CD8-positive, alpha-beta memory T cell (primary cell): ENCODE results near the gene SLC2A4RG. TPM values are rescaled to one million over a fixed set of nuclear protein-coding genes. Genes with fewer than 3 reads are reported as not detected.

Source experiments
- CTCF ChIA-PET: fragments of 350-600 bp; sonication (Branson Sonifier 250); formaldehyde crosslinking; loops from one replicate; lab custom pipeline; 2021; ENCODE audit warnings: antibody characterized with exemption; lab: Charles Lee
- POLR2A ChIA-PET: fragments of 350-600 bp; sonication (Branson Sonifier 250); formaldehyde crosslinking; loops from one replicate; lab custom pipeline; 2021; ENCODE audit warnings: antibody characterized with exemption; lab: Charles Lee
- DNase-seq, 5 donors: peaks; one replicate each; pipeline versions ENCODE4 v3.0.0 to v3.0.0-alpha.2; 2020 to 2022; ENCODE audit warnings: mixed read lengths in 1 of 5
- H3K27ac ChIP-seq: one replicate; pipeline ENCODE4 v1.7.0; 2013; ENCODE audit warnings: low read depth, mild to moderate bottlenecking, low read length, moderate library complexity
- H3K27me3 ChIP-seq: 2 replicates; pipeline ENCODE4 v1.7.0; 2013; ENCODE audit warnings: low read length, mild to moderate bottlenecking; ENCODE audit not compliant: insufficient read depth, poor library complexity, severe bottlenecking
- H3K36me3 ChIP-seq: 2 replicates; pipeline ENCODE4 v1.7.0; 2013; ENCODE audit warnings: mild to moderate bottlenecking, low read length, moderate library complexity; ENCODE audit not compliant: insufficient read depth
- H3K4me1 ChIP-seq: 2 replicates; pipeline ENCODE4 v1.7.0; 2013; ENCODE audit warnings: mild to moderate bottlenecking, low read length, moderate library complexity; ENCODE audit not compliant: insufficient read depth
- H3K4me3 ChIP-seq: 2 replicates; pipeline ENCODE4 v1.7.0; 2013; ENCODE audit warnings: mild to moderate bottlenecking, low read length
- H3K9me3 ChIP-seq: 2 replicates; pipeline ENCODE4 v1.7.0; 2013; ENCODE audit warnings: mild to moderate bottlenecking, low read length
- H3K27ac Mint-ChIP-seq, 8 donors: one replicate each; pipeline ENCODE4 v1.8.0; 2020 to 2021; ENCODE audit warnings: mixed read lengths in 8 of 8, mild to moderate bottlenecking in 6 of 8, inconsistent platforms in 3 of 8, moderate library complexity in 3 of 8
- H3K27me3 Mint-ChIP-seq, 2 donors: one replicate each; pipeline ENCODE4 v1.8.0; 2020 to 2021; ENCODE audit warnings: mixed read lengths in 2 of 2, mild to moderate bottlenecking in 1 of 2, moderate library complexity in 1 of 2
- H3K36me3 Mint-ChIP-seq, 3 donors: one replicate each; pipeline ENCODE4 v1.8.0; 2020 to 2021; ENCODE audit warnings: mixed read lengths in 3 of 3, inconsistent platforms in 1 of 3, mild to moderate bottlenecking in 1 of 3
- H3K4me1 Mint-ChIP-seq, 3 donors: one replicate each; pipeline ENCODE4 v1.8.0; 2020 to 2021; ENCODE audit warnings: mixed read lengths in 3 of 3, inconsistent platforms in 1 of 3, mild to moderate bottlenecking in 1 of 3
- H3K4me3 Mint-ChIP-seq, 7 donors: one replicate each; pipeline ENCODE4 v1.8.0; 2020 to 2021; ENCODE audit warnings: mixed read lengths in 7 of 7, mild to moderate bottlenecking in 6 of 7, moderate library complexity in 4 of 7, inconsistent platforms in 2 of 7
- H3K9me3 Mint-ChIP-seq, 5 donors: one replicate each; pipeline ENCODE4 v1.8.0; 2020 to 2022; ENCODE audit warnings: mixed read lengths in 5 of 5, mild to moderate bottlenecking in 3 of 5, moderate library complexity in 2 of 5, inconsistent platforms in 1 of 5
- polyA plus RNA-seq: library from polyadenylated mRNA; unstranded; fragments of 300-500 nt; fragmentation: Illumina TruSeq; gene quantifications from one replicate; pipeline ENCODE4 v1.2.3, GENCODE V29; 2021
- total RNA-seq, 2 experiments: library from RNA; stranded (reverse); gene quantifications; one replicate each; pipeline ENCODE4 v1.2.3, GENCODE V29; 2021

Gene SLC2A4RG
- total and polyA plus RNA-seq, 3 experiments from 2014 or later = 7.8 to 40.6 (median 37.5) TPM

DNA sequence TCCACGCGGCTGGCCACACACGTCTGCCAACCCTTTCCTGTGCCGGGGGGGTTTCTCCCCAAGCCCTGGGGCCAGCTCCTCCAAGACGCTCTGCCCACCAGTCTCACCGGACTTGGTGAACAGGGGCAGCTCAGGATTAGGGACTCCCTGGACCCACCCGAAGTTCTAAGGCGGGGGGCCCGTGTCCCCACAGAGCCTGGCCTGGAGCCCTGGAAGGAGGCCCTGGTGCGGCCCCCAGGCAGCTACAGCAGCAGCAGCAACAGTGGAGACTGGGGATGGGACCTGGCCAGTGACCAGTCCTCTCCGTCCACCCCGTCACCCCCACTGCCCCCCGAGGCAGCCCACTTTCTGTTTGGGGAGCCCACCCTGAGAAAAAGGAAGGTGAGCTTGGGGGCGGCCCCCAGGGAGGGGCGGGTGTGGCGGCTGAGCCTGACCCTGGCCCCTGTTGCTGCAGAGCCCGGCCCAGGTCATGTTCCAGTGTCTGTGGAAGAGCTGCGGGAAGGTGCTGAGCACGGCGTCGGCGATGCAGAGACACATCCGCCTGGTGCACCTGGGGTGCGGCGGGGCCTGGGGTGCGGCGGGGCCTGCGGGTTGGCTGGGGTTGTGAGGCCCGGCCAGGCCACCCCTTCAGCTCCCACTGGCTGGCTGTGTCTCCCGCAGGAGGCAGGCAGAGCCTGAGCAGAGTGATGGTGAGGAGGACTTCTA is 2.3 kb downstream of the SLC2A4RG start:
- H3K27me3 ChIP-seq = no peaks in the 10 kb centered on the region
- H3K27me3 Mint-ChIP-seq = no peaks in the 10 kb centered on the region
- peaks cover 0 to 9% (median 0%) of the 10 kb centered on the region in 3 donors for H3K4me1 Mint-ChIP-seq
- no peaks in the 10 kb centered on the region for H3K9me3 Mint-ChIP-seq
- peak overlapping the region in 5 of 7 donors; percentile 41 to 71 (median 56) for H3K4me3 Mint-ChIP-seq
- H3K36me3 Mint-ChIP-seq = peaks cover 0 to 13% (median 0%) of the 10 kb centered on the region in 3 donors
- no peak overlapping the region for H3K27ac ChIP-seq
- H3K4me1 ChIP-seq = peaks cover 18% of the 10 kb centered on the region
- ChIA-PET POLR2A (interaction anchor here (0.6 to 1.7 kb wide), 6 partner anchors 9 to 40 kb away, joined by 4 to 16 read pairs (median 5); partner anchors contain the start of genes ARFRP1 and ZGPAT), CTCF (interaction anchor here (1.3 to 2.4 kb wide), 4 partner anchors 9 to 41 kb away, joined by 3 to 21 read pairs (median 7); partner anchors contain the start of genes ARFRP1 and ZGPAT)
- DNase-seq = no peak
- H3K4me3 ChIP-seq = no peak overlapping the region
- peak overlapping the region in 2 of 8 donors; percentile 33 to 89 for H3K27ac Mint-ChIP-seq
- H3K9me3 ChIP-seq = no peaks in the 10 kb centered on the region
- peaks cover 11% of the 10 kb centered on the region for H3K36me3 ChIP-seq

DNA sequence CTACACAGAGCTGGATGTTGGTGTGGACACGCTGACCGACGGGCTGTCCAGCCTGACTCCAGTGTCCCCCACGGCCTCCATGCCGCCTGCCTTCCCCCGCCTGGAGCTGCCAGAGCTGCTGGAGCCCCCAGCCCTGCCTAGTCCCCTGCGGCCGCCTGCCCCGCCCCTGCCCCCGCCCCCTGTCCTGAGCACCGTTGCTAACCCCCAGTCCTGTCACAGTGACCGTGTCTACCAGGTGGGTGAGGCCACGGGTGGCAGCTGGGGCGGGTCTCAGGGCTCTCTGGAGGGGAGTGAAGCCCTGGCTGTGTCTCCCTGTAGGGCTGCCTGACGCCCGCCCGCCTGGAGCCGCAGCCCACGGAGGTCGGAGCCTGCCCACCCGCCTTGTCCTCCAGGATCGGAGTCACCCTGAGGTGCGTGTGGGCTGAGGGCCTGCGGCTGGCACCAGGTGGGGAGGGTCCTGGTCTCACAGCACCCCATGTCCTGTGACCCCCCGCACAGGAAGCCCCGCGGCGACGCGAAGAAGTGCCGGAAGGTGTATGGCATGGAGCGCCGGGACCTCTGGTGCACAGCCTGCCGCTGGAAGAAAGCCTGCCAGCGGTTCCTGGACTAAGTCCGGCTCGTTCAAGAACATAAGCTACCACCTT is 2.9 kb downstream of the SLC2A4RG start:
- peaks cover 0 to 8% (median 0%) of the 10 kb centered on the region in 3 donors for H3K4me1 Mint-ChIP-seq
- CTCF ChIA-PET = interaction anchor here (1.3 to 2.4 kb wide), 2 partner anchors 36 to 41 kb away, joined by 4 to 21 read pairs; partner anchors contain the start of genes ARFRP1 and ZGPAT
- POLR2A ChIA-PET = interaction anchor here (1.3 kb wide), 1 partner anchor 35 kb away, joined by 5 read pairs; the partner anchor contains the start of genes ARFRP1 and ZGPAT
- H3K9me3 Mint-ChIP-seq = no peaks in the 10 kb centered on the region
- no peaks in the 10 kb centered on the region for H3K9me3 ChIP-seq
- no peak for DNase-seq
- H3K27me3 ChIP-seq = no peaks in the 10 kb centered on the region
- H3K27ac Mint-ChIP-seq = no peak overlapping the region
- H3K4me3 ChIP-seq = no peak overlapping the region
- H3K4me1 ChIP-seq = peaks cover 18% of the 10 kb centered on the region
- no peaks in the 10 kb centered on the region for H3K27me3 Mint-ChIP-seq
- no peak overlapping the region for H3K27ac ChIP-seq
- peaks cover 11% of the 10 kb centered on the region for H3K36me3 ChIP-seq
- H3K4me3 Mint-ChIP-seq = no peak overlapping the region
- peaks cover 0 to 11% (median 0%) of the 10 kb centered on the region in 3 donors for H3K36me3 Mint-ChIP-seq

DNA sequence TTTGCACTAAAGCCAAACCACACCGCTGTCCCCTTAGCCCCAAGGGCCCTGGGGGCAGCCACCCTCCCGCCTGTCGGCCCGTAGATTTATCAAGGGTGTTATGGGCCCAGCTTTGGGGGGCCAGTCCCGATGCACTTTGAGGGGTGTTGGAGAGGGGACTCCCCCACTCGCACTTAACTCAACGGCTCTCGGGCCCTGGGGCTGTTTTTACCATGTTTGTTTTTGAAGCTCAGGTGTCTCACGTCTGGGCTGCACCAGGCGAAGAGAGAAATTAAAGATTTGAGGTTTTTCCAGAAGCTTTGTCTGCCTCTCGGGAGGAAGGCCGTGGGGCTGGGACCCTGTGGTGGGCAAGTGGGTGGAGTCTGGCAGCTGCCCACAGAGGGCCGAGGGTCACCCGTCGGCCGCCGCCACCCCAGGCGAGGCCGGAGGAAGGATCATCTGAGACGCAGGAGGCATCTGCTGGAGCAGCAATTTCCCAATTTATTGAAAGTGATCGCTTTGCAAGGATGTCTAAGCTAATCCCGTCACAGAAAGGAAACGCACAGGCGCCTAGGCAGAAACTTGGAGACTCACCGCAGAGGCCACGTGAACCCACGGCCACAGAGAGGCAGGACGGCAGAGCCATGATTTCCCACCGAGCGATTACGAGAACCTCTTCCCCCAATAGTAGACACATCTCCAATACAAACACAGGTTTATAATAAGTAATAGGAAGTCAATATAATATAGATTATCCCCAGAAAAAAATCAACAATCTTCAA is 3.8 kb downstream of the SLC2A4RG start:
- no peak overlapping the region for H3K4me3 ChIP-seq
- H3K36me3 Mint-ChIP-seq = peaks cover 0 to 11% (median 0%) of the 10 kb centered on the region in 3 donors
- H3K9me3 Mint-ChIP-seq = no peaks in the 10 kb centered on the region
- POLR2A ChIA-PET = interaction anchor here (0.6 to 1.3 kb wide), 2 partner anchors 15 to 36 kb away, joined by 3 to 5 read pairs; partner anchors contain the start of genes ARFRP1 and ZGPAT
- no peaks in the 10 kb centered on the region for H3K27me3 ChIP-seq
- peak overlapping the region in 2 of 7 donors; percentile 33 to 74 for H3K4me3 Mint-ChIP-seq
- no peak for DNase-seq
- CTCF ChIA-PET = interaction anchor here (1.2 to 1.4 kb wide), 2 partner anchors 8 to 36 kb away, joined by 3 read pairs; partner anchors contain the start of genes ARFRP1 and ZGPAT
- no peaks in the 10 kb centered on the region for H3K27me3 Mint-ChIP-seq
- H3K9me3 ChIP-seq = no peaks in the 10 kb centered on the region
- H3K27ac ChIP-seq = no peak overlapping the region
- peak overlapping the region in 4 of 8 donors; percentile 35 to 76 (median 63) for H3K27ac Mint-ChIP-seq
- H3K4me1 ChIP-seq = peaks cover 14% of the 10 kb centered on the region
- H3K36me3 ChIP-seq = peaks cover 11% of the 10 kb centered on the region
- peaks cover 0 to 7% (median 0%) of the 10 kb centered on the region in 3 donors for H3K4me1 Mint-ChIP-seq

- Histone ChIP-seq H3K4me3 (no peak overlapping the region), H3K4me1 (peaks cover 9% of the 10 kb centered on the region), H3K27me3 (no peaks in the 10 kb centered on the region), H3K27ac (no peak overlapping the region), H3K9me3 (no peaks in the 10 kb centered on the region), H3K36me3 (peaks cover 11% of the 10 kb centered on the region)
- Mint-ChIP-seq H3K36me3 (peaks cover 0 to 11% (median 0%) of the 10 kb centered on the region in 3 donors), H3K4me1 (peaks cover 0 to 9% (median 5%) of the 10 kb centered on the region in 3 donors), H3K27ac (peak overlapping the region in 1 of 8 donors; percentile 26), H3K4me3 (no peak overlapping the region), H3K9me3 (no peaks in the 10 kb centered on the region), H3K27me3 (no peaks in the 10 kb centered on the region)
- POLR2A ChIA-PET = no interaction called here
- CTCF ChIA-PET = interaction anchor here (1.2 to 1.4 kb wide), 2 partner anchors 8 to 36 kb away, joined by 3 read pairs; partner anchors contain the start of genes ARFRP1 and ZGPAT
- DNase-seq = no peak
Measured at GRCh38 chr20:63744158-63744557, 4.6 kb downstream of the SLC2A4RG start.

DNA sequence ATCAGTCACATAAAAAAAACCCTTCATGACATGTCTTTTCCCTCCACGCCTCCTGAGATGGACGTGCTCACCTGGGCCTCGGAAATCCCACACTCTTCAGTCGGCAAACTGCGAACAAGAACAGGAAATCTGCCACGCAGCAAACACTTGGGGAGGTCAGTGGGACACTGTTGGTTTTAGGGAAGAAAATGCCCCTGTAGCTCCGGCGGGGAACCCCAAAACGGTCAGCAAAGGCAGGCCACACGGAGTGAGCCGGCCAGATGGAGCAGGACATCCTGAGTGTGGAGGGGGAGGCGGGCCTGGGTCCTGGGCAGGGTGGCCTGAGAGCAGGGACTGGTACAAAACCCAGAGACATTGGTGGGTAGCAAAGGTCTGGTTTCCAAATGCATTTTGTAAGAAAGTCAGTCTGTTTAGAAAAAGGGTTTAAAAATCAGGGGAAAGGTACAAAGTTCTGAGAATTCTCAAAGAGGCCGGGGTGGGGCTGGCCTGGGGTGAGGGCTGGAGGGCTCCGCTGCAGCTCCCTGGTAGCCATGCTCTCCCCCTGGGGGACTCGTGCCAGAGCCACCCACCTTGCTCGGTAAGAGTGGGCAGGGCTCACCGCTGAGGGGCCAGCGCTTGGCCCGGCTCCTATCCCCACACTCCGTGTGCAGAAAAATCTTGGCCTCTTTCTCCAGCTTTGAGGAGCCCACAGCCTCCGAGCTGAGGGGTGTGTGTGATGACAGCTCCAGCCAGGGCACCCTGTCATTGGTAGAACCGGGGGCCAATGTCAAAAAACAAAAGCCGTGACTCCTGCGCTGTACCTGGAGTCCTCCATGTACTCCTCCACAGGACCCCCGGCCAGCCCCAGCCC is 5.2 kb downstream of the SLC2A4RG start:
- H3K27me3 ChIP-seq = no peaks in the 10 kb centered on the region
- H3K27ac ChIP-seq = no peak overlapping the region
- no peaks in the 10 kb centered on the region for H3K9me3 Mint-ChIP-seq
- peaks cover 12% of the 10 kb centered on the region for H3K4me1 ChIP-seq
- no peak overlapping the region for H3K27ac Mint-ChIP-seq
- CTCF ChIA-PET = interaction anchor here (0.7 to 1.4 kb wide), 3 partner anchors 9 to 207 kb away, joined by 3 to 4 read pairs (median 3); partner anchors contain the start of genes ARFRP1 and ZGPAT
- no peaks in the 10 kb centered on the region for H3K9me3 ChIP-seq
- peaks cover 0 to 11% (median 0%) of the 10 kb centered on the region in 3 donors for H3K36me3 Mint-ChIP-seq
- H3K36me3 ChIP-seq = peaks cover 11% of the 10 kb centered on the region
- H3K4me3 ChIP-seq = no peak overlapping the region
- no peak overlapping the region for H3K4me3 Mint-ChIP-seq
- H3K27me3 Mint-ChIP-seq = no peaks in the 10 kb centered on the region
- no peak for DNase-seq
- POLR2A ChIA-PET = interaction anchor here (1.0 to 1.8 kb wide), 2 partner anchors 9 to 192 kb away, joined by 3 to 6 read pairs; partner anchors contain the start of gene LIME1
- H3K4me1 Mint-ChIP-seq = peaks cover 0 to 13% (median 8%) of the 10 kb centered on the region in 3 donors

DNA sequence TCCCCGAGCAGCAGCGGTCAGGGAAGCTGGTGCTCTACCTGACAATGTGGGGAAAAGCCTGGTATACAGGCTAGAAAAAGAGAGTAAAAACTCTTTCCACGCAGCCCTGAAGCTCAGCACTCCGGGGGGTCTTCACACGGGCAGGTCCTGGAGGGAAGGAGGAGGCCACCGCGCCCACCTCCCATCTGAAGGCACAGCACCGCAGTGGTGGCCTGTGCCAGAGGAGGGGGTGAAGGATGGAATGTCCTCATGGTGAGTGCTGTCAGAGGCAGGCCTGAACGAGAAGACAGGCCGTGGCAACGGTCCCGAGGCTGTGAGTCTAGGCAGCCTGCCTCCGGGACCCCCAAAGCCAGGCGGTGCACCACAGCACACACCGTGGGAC is 5.8 kb downstream of the SLC2A4RG start:
- Mint-ChIP-seq H3K27ac (no peak overlapping the region), H3K9me3 (no peaks in the 10 kb centered on the region), H3K27me3 (no peaks in the 10 kb centered on the region), H3K4me1 (peaks cover 1 to 18% (median 9%) of the 10 kb centered on the region in 3 donors), H3K4me3 (peak overlapping the region in 1 of 7 donors; percentile 40), H3K36me3 (peaks cover 0 to 11% (median 0%) of the 10 kb centered on the region in 3 donors)
- no peak overlapping the region for H3K27ac ChIP-seq
- ChIA-PET CTCF (interaction anchor here (0.7 kb wide), 1 partner anchor 208 kb away, joined by 4 read pairs; no protein-coding TSS in a partner anchor), POLR2A (interaction anchor here (1.0 to 1.8 kb wide), 2 partner anchors 9 to 192 kb away, joined by 3 to 6 read pairs; partner anchors contain the start of gene LIME1)
- H3K27me3 ChIP-seq = no peaks in the 10 kb centered on the region
- H3K36me3 ChIP-seq = peaks cover 11% of the 10 kb centered on the region
- H3K4me3 ChIP-seq = no peak overlapping the region
- DNase-seq = no peak
- peaks cover 18% of the 10 kb centered on the region for H3K4me1 ChIP-seq
- H3K9me3 ChIP-seq = no peaks in the 10 kb centered on the region
